T-helper 1 cell (primary cell): ENCODE results near the gene SGPP2.
A peak's percentile ranks its signal among the peaks of the same experiment; 100 is the strongest.
"Not testable (repeated sequence)": the region's sequence is repeated elsewhere in the genome, so short reads cannot be mapped to it uniquely, and the experiment has no call there.

ENCODE experiments used
- DNase-seq, 5 donors: peaks; one replicate each; pipeline ENCODE4 v3.0.0-alpha.2; 2012 to 2020

SGPP2 gene

DNA sequence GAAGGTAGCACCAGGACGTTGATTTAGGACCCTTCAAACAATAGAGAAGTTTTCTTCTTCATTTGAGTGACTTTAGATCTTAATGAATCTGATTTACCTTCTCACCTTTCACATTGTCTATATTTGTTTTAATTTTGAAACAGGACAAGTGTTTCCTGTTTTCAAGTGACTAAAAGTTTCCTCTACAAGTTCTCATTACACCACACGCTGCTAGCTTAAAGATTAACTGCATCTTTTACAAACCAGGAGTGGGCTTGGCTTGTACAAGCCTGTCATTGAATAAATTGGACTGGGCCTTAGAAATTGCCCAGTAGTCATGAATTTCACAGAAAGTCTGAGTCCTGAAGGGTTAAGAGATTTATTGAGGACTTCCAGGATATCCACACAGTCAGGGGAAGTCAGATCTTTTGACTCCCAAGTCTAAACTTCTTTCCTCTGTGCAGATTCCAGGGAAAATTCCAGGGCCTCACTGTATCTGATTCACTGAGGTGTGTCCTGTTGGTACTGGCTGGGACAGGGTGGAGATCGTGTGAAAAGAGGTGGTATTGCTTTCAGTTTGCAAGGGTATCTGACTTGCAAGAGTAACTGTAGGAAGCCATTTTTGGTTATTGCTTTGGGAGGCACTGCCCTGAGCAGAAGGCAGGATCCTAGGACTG is 3.4 kb downstream of the SGPP2 start:
- DNase-seq: peak in 1 of 5 donors; percentile 51

DNA sequence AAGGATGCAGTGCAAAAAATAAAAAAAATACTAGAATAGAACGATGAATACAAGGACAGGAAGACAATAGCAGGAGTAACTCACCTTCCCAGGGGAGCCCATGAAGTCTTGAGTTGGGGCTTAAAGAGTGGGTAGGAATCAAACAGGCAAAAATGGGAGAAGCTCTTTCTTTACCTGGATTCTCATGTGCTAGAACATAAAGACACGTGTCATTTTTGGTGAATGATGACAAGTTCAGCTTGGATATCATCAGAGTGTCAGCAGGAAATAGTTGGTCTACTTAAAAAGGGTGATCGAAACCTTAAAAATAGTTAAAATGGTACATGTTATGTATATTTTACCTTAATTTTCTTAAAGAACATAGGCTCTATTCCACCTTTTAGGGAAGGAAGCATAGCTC is 5.7 kb downstream of the SGPP2 start:
- DNase-seq: no peak

DNA sequence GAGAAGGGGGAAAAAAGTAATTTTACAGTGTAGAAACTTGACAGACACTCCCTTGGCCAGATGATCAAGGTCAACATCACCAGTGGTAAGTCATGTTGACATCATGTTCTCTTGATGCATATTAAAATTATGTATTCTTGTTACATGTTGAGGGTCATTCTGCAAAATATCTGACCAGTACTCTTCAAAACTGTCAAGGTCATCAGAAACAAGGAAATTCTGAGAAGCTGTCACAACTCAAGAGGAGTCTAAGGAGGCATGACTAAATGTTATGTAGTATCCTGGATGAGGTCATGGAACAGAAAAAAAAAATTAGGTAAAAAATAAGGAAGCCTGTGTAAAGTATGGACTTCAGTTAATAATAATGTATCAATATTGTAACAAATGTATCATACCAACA is 6.3 kb downstream of the SGPP2 start:
- DNase-seq: no peak

DNA sequence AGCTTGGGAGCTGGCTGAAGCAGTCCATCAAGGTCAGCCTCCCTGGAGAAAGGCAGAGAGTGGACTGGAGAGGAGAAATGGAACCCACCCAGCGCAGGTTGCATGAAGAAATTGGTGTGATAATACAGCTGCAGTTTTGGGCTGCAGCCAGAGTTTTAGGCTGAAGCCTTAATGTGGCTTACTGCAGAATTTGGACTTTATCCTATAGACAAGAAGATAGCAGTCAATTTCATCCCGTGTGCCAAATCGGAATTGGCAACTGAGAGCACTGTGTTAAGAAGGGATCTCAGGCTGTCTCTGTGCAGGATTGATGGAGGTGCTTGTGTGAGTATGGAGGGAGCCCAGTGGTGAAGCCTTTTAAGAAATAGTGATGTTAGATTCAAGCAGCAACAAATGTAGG is 7.5 kb downstream of the SGPP2 start:
- DNase-seq: no peak

DNA sequence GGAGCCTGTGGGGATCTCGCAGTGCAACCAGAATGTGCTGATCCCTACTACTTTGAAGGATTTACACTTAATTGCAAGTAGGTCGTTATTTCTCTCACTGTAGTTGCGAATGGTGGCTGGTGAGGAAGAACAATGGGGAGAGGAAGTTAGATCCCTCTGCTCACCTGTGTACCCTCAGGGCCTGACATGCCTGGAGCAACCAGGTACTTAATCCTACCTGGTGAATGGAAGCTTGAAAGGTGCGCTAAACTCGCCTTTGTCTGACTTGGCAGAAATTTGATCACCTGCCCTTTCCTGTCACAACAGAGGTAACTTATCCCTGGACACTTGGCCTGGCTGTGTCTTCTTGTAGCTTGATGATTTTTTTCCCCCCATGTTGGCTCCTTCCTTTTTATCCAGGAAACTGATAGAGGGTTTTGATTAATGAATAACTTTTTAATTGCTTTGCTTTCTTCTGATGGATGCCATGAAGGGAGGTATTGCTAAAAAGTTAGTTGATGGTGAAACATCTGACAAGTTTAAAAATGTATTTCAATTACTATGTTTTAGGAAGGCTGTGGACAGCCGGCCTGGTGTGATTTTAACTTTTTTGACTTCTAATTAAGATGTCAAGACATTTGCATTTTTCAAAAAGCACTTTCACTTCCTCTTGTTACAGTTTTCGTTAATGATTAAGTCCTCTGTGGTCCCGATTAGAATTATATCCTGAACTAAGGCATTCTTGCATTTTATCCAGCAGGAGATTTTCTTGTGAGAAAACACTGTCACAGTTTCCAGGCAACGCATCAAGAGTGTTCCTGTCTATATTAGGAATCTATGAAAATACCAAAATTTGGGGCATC is 9.2 kb downstream of the SGPP2 start:
- DNase-seq: no peak

DNA sequence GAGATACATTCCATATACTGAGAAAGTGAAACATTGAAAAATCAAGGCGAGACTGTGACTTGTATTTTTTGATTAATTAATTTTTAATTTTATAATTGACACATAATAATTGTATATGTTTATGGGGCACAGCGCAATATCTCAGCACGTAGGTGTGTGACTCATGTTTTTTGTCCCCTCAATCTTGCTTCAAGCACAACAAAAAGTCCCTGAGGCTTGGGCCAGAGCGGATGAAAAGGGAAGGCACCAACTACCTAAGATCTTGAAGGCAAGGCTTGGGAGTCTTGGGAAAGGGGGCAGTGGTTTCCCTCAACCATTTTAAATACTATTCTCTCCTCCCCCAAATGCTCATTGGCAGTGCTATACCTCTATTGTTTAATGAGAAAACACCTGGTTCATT is 9.9 kb downstream of the SGPP2 start:
- no peak for DNase-seq

DNA sequence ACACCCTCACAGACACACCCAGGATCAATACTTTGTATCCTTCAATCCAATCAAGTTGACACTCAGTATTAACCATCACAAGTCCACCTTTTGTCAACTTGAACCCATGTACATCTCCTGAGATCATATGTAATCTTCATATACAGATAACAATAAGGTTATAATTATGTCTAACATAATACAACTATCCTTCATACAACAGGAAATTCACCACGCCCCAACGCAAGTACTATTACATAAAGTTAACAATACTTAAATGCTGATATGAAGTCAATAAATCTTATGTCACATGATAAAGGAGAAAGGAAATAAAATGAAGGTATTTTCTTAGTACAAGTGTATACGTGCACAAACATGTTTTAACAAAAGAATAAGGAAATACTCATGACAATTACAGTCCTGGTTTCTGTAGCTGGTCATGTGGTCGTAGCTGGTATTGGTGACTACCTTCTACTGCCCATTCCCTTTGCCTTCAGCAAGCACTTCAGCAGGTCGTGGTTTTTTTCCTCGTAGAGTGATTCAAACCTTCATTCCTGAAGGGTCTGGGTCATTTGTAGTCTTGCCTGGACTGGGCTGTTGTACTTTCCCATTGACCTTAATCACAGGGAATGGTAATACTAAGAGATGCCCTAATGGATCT is 11.2 kb downstream of the SGPP2 start:
- DNase-seq: not testable (repeated sequence)

DNA sequence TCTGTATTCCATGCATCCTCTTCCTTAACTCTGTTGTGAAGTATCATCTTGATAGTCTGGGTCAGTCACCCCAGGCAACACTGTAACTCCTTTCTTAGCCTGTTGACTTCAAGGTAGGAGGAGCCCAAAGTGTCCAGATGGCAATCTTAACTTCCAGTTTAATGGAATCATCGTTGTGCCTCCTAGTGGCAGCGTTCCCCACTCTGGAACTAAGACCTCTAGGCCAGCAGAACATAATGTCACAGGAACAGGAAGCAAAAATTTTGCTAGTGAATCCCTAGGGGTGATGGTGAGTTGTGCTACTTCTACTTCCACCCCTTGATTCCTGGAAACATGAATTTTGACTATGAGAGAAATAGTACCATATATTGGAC is 11.7 kb downstream of the SGPP2 start:
- no peak for DNase-seq

DNA sequence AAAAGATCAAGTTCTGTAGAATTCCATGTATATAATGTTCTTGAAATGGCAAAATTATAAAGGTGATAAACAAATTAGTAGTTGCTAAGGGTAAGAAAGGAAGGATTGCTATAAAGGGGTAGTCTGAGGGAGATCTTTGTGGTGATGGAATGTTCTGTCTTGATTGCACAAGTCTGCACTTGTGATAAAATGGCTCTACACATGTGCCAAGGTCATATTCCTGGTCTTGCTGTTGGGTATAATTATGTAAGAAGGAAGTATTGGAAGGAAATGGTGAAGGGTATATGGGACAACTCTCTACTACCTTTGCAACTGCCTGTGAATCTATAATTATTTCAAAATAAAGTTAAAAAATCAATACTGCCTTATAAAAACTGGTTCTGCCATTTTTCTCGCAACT is 15.3 kb downstream of the SGPP2 start:
- no peak for DNase-seq

DNA sequence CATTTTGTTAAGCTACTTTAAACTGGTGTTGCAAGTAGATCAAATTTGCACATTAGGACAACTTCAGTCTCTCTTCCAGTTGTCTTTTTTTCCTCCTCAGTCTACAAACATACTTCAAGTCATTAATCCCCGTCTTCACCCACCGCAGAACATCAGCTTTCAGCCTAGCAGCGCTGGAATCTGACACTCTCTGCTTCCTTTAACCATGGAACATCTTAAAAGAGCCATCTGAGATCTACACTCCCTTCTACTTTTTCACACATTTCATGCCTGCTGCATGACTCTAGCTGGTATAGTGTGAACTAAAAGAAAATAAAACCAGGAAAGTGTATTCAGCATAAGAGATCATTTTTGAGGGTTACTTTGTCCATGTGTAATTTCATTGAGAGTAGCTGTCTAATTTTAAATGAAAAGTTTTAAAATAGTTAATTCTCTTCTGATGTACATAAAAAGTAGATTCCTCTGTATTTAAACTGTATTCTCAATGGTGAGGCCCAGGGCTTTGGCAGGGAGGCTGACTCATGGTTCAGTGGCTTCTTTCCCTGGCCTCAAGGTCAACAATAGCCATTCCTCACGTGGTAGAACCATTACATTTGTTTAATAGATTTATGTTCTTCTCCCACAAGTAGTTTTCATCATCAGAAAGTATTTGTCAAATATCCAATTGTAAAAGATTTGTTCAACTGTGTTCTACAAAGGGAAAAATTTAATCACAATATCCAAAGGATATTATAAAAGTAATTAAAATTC is 16.5 kb downstream of the SGPP2 start:
- DNase-seq: no peak

DNA sequence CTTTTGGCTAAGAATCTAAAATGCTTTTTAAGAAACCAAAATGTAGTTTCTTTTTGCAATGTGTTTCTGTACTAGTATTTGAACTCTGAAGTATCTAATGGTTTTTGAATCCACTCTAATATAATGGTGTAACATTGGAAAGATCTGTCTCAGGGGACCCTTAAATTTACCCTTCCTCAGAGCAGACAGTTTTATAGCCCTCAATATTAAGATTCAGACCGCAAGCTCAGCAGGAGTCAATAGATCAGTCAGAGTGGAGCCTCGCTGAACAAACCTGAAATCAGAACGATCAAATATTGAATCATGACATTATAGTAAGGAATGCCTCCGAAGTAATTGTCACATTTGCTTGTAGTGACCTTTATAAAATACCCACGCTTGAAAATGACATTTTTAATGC is 18.3 kb downstream of the SGPP2 start:
- DNase-seq: no peak

DNA sequence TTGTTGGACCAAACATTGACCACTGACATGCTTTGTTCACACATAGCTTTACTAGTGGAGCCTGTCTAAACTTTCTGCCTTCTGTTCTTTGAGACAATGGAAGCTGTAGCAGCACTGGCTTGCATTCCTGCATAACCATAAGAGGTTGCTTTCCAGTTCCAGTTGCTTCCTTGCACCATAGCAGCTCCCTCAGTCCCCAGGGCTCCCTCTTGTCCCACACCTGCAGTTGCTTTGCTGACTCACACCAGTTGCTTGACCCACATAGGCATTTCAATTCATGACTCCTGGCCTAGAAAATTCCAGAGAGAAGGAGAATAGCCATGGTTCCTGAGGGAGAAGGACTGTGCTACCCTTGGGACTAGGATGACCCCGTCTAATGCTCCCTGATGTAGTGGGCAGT is 20.9 kb downstream of the SGPP2 start:
- no peak for DNase-seq

DNA sequence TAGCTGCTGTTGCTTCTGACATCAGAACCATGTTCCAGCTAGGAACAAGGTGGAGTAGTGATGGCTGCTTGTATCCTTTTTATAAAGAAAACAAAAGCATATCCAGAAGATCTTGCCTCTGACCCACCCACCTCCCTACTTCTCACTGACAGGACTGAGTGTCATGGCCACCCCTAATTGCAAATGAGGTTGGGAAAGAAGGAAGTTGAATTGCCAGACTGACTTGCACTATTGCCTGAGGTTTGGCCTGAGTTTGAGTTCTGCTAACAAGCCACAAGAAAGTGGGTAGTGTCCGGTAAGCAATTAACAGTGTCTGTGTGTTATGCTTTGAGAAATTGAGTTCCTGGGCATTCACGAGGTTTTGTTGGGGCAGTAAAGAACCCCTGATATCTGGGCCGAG is 22.8 kb downstream of the SGPP2 start:
- DNase-seq: no peak

DNA sequence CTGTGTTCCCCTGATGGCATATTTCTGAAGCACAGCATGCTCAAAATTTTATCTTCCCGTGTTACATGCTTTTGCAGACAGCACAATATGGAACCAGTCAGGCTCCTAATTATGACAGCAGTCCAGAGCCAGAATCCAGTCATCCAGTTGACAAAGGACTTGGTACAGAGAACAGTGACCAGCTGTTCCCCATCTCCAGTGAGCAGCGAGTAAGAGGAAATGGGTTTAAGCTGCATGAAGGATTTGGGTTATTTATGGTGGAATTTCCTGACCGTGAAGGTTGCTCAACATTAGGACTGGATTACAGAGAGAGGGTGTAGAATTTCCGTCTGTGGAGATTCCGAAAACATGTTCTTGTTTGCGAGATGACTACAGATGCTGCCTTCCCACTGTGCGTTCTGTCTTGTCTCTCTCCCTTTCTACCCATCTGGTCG is 24.4 kb downstream of the SGPP2 start:
- DNase-seq: no peak

DNA sequence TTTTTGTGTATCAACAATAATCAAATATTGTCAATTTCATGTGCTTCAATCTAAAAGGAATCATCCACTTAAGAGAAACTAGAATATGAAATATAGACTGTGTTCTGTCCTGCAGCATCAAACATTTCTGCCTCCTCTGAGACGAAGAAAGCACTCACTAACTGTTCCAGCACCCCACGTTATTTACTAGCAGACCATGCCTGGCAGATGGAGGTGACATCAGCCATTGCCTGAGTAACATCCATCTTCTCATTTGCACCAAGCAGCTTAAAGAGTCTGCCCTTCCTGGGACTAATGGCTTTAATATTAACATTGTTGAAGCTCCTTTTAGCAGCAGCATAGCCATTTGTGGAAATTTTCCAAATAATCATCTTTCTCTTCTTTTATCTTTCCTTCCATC is 25.7 kb downstream of the SGPP2 start:
- DNase-seq: no peak

DNA sequence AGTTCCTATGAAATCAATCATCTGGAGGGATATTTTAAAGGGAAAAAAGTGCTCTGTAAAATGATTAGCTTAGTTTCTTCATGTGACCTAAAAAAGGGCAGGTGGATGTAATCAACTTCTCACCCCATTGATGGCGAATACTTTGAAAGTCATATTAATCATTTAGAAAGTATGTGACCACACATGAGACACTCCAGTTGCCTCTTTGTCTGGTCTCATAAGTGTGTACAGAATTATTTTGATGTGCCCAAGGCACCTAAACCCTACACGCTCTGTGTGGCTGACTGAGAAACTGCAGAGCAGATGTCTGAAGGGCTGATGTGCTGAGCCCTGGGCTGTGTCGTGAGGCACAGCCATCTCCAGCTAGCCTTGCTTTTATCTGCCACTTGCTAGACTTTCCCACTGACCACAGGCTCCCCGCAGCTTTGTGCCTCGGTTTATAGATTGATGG is 26.9 kb downstream of the SGPP2 start:
- peak in 1 of 5 donors; percentile 18 for DNase-seq

DNA sequence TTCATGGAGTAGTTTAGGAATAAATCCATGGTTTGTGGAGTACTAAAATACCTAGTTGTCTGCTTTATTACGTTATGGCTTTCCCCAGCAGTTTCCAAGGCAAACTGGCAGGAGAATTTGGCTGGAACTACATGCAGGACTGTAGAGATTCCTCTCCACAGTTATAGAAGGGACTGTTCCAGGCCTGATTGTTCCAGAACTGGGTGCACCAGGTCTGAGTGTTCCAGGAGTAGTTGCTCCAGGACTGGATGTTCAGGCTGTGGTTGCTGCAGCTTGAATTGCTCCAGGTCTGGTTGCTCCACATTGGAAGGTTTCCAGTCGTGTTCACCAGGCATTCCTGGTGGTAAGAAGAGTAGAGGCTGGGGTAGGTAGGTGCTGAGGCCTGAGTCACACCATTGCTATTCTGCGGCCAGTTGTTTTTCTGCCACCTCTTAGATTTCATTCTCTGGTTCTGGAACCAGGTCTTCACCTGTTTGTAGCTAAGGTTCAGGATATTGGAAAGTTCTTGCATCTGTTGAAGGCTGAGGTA is 28.1 kb downstream of the SGPP2 start:
- no peak for DNase-seq

DNA sequence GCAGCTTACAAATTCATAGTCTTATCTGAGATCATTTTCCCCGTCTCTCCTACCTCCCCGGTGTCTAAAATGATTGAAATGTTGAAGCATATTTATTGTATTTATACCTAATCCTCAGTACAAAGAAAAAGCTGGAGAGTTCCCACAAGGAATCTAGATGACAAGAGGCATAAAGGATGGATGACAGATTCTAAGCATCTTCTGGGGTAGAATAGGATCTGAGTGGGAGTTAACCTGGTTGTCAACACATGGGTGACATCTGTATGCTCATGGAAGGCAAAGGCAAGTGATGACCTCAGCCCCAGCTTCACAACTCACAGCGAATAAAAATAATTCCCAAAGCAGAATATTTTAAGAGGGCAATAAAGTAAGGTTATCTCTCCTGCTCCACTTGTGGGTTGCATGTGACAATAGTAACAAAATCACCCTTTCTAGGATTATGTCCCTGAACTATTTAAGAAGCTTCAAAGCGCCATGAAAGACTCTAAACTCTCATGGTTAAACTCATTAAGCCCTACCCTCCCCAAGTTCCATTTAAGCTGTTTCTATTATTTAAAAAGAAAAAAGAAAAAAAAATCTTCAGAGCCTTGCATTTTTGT is 32.2 kb downstream of the SGPP2 start:
- no peak for DNase-seq

DNA sequence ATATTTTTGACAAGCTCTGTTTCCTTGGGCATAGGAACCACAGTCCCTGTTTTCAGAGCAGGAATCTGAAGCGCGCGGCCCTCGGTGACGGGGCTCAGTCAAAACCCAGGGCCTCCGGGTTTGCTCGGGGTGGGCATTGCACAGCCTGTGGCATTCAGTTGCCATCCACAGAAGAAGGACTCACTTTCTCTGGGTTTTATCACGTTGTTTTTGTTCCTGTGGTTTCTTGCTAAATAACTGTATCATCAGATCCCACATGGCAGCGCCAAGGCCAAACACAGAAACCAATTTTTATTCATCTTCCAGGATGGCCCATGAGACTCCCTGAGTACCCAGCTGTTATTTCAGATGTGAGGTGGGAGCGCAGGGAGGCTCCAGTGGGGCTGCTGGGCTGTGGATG is 35.6 kb downstream of the SGPP2 start:
- no peak for DNase-seq

DNA sequence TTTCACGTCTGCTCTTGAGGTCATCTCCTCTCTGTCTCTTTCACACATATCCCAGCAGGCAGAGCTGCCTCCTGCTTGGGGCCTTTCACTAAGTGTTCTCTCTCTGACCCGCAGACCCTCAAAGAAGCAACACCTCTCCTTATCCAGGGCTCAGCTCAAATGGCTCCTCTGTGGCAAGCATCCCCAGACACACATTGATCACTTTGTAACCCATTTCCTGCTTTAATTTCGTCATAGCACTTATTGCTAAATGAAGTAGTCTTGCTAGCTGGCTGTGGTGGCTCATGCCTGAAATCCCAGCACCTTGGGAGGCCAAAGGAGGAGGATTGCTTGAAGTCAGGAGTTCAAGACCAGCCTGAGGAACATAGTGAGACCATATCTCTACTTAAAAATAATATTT is 41.4 kb downstream of the SGPP2 start:
- DNase-seq: no peak

DNA sequence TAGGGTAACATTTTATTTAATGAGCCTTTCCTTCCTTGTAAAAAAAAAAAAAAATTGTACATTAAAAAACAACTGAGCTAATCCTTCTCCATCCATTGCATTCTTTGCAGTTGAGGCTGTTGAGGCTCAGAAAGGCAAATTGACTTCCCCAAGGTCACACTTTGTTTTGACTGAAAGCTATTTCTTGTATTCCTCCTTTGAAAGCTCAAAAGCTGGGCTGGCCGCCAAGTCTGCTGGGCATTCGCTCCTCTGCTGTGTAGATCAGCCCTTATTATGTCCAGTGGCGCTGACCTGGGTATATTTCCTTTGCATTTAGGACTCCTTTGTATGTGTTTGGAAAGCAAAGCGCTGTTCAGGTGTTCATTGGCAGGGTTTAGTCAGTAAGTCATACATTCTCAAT is 44.0 kb downstream of the SGPP2 start:
- DNase-seq: no peak

DNA sequence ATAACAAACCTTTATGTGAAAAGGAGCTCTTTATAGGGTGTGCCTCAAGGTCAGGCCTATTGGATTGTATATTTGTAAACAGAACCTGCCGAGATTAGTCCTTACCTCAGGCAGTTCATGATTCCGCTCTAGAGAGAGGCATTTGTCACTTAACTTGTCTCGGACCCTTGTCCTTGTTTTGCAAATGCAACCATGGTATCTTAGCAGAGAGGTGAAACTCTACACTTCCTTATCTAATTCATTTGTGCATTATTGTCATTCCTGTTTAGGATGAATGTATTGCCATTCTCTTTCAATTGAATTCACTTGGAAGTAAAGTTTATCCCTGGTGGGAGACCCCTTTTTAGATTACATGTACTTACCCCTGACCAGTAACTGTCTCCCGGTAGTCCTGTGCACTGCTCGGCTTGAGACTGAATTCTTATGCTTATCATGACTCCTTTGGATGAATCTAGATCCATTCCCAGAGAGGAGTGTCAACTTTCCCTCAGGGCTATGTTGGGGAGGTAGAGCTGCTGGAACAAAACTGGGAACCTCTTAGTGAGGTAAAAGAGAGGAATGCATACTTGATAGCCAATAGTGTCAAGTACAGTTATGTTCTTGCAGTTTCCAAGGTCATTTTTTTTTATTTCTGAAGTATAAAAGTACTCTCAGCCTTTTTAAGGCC is 46.6 kb downstream of the SGPP2 start:
- DNase-seq: no peak
